Keratinocyte (primary cell): ENCODE measurements around the gene RAPGEF4. TPM values are rescaled to one million over a fixed set of nuclear protein-coding genes. Genes with fewer than 3 reads are reported as not detected.

Experiments
- DNase-seq: peaks from one replicate; pipeline ENCODE4 v3.0.0-alpha.2; 2011; ENCODE audit warnings: low read depth, missing footprints, low spot score
- FAIRE-seq: peaks from 2 replicates; lab custom pipeline; 2011; peaks lifted over from hg19 to GRCh38; lab: Jason Lieb, UNC
- H2AFZ ChIP-seq: 2 replicates; pipeline ENCODE4 v1.6.0; 2012; ENCODE audit warnings: low read length, control low read depth, inconsistent platforms; ENCODE audit not compliant: control insufficient read depth
- H3K27ac ChIP-seq: 2 replicates; pipeline ENCODE4 v1.5.1; 2011; ENCODE audit warnings: low read length; ENCODE audit not compliant: control insufficient read depth, insufficient read depth
- H3K27me3 ChIP-seq: 3 replicates; pipeline ENCODE4 v1.6.0; 2011; ENCODE audit warnings: low read length; ENCODE audit not compliant: control insufficient read depth, insufficient read depth; ENCODE audit errors: extremely low read depth
- H3K36me3 ChIP-seq, 2 experiments: 2 replicates in 1 of 2; 3 replicates in 1 of 2; pipeline ENCODE4 v1.5.1; 2011; ENCODE audit warnings: low read length in 2 of 2, mild to moderate bottlenecking in 1 of 2; ENCODE audit not compliant: control insufficient read depth in 2 of 2, insufficient read depth in 2 of 2; ENCODE audit errors: extremely low read depth in 1 of 2
- H3K4me1 ChIP-seq: 3 replicates; pipeline ENCODE4 v1.5.1; 2011; ENCODE audit warnings: low read length; ENCODE audit not compliant: control insufficient read depth, insufficient read depth; ENCODE audit errors: extremely low read depth
- H3K4me2 ChIP-seq: 3 replicates; pipeline ENCODE4 v1.6.0; 2011; ENCODE audit warnings: low read depth, low read length; ENCODE audit not compliant: control insufficient read depth, insufficient read depth; ENCODE audit errors: extremely low read depth
- H3K4me3 ChIP-seq, 3 experiments: fragments of 200-600 bp in 1 of 3; sonication (generic) in 1 of 3; 2 replicates in 2 of 3; 3 replicates in 1 of 3; pipeline ENCODE4 v1.5.1; 2011 to 2016; ENCODE audit warnings: low read length in 3 of 3, mild to moderate bottlenecking in 3 of 3, control low read depth in 2 of 3, inconsistent platforms in 1 of 3, low read depth in 1 of 3, mixed read lengths in 1 of 3, mixed run types in 1 of 3, moderate library complexity in 1 of 3; ENCODE audit not compliant: control insufficient read depth in 2 of 3, insufficient read depth in 2 of 3; ENCODE audit errors: extremely low read depth in 1 of 3
- H3K79me2 ChIP-seq: 2 replicates; pipeline ENCODE4 v1.6.0; 2012; ENCODE audit warnings: low read length; ENCODE audit not compliant: control insufficient read depth, insufficient read depth
- H3K9ac ChIP-seq: 3 replicates; pipeline ENCODE4 v1.6.0; 2011; ENCODE audit warnings: low read length; ENCODE audit not compliant: control insufficient read depth, insufficient read depth; ENCODE audit errors: extremely low read depth
- H3K9me1 ChIP-seq: 3 replicates; pipeline ENCODE4 v1.6.0; 2011; ENCODE audit warnings: low read length; ENCODE audit not compliant: control insufficient read depth, insufficient read depth; ENCODE audit errors: extremely low read depth
- H3K9me3 ChIP-seq: 2 replicates; pipeline ENCODE4 v1.5.1; 2012; ENCODE audit warnings: low read depth, low read length; ENCODE audit not compliant: control insufficient read depth
- H4K20me1 ChIP-seq: 3 replicates; pipeline ENCODE4 v1.6.0; 2011; ENCODE audit warnings: low read length; ENCODE audit not compliant: control insufficient read depth, insufficient read depth; ENCODE audit errors: extremely low read depth
- EZH2 ChIP-seq: IDR thresholded peaks from one replicate; pipeline ENCODE4 v1.6.1; 2012; ENCODE audit warnings: inconsistent platforms, mild to moderate bottlenecking, low read length, moderate library complexity
- dilution Hi-C: fragments of 300-500 bp; cut with MboI; formaldehyde crosslinking; loops from one replicate; pipeline ENCODE4 v1.7.0; 2020; ENCODE audit warnings: low sequenced_read_pairs; ENCODE audit not compliant: extremely low pct_ligation_motif_present
- polyA plus RNA-seq, 5 experiments: library from polyadenylated mRNA; depleted of rRNA in 3 of 5; stranded (reverse) in 3 of 5; stranded (forward) in 1 of 5; unstranded in 1 of 5; fragments of >200 nt; gene quantifications; 1 replicate in 1 of 5; 2 replicates in 3 of 5; 3 replicates in 1 of 5; pipeline versions ENCODE4 v1.2.1 to v1.2.3, GENCODE V29; 2011 to 2012; ENCODE audit warnings: missing spikeins in 2 of 5, low read depth in 1 of 5, low replicate concordance in 1 of 5
- TF ChIP-seq, protein P1 (sequence below), 3 experiments: IDR thresholded peaks in 1 of 3; conservative IDR thresholded peaks in 1 of 3; optimal IDR thresholded peaks in 1 of 3; 2 replicates in 2 of 3; 3 replicates in 1 of 3; pipeline versions ENCODE3 to v1.5.1; 2011; ENCODE audit warnings: low read length in 3 of 3, mild to moderate bottlenecking in 3 of 3, moderate library complexity in 2 of 3, control low read depth in 1 of 3, inconsistent platforms in 1 of 3; ENCODE audit not compliant: insufficient read depth in 2 of 3; ENCODE audit errors: extremely low read depth in 1 of 3

The RAPGEF4 gene
- polyA plus RNA-seq, 1 donor (not counting 4 experiments of a cell fraction or from before 2014, with no cell fraction given), result 1.6 TPM

DNA sequence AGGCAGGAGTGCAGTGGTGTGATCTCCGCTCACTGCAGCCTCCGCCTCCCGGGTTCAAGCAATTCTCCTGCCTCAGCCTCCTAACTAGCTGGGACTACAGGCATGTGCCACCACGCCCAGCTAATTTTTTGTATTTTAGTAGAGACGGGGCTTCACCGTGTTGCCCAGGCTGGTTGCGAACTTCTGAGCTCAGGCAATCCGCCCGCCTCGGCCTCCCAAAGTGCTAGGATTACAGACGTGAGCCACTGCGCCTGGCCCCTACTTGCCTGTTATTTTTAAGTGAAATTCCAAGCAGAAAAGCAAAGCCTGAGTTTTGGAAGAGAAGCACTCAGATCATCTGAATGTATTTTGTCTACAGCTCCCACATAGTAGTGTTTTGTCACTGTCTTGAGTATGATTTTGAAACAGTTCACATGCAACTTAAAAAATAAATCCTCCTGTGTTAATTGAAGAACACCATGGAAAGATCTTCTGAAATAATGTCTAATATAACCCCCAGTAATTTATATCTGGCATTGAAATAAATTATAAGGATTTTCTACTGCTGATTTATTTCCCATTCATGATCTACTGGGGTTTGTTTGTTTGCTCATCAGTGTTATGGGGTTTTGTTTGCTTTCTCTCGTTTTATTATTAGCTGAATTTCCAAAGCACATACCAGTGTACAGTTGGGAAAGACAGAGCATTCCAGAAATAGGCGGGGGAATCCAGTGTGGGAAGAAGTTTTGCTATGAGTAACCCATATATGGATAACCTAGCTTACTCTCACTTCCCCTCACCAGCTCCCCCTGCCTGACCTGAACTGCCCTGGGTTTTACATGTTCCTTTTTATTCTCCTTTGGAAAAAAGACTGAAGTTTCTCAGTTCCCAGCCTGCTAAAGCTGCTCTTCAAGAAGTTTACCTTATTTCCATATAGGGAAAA, 259.9 kb downstream of the RAPGEF4 start:
- TF ChIP-seq, protein P1, sequence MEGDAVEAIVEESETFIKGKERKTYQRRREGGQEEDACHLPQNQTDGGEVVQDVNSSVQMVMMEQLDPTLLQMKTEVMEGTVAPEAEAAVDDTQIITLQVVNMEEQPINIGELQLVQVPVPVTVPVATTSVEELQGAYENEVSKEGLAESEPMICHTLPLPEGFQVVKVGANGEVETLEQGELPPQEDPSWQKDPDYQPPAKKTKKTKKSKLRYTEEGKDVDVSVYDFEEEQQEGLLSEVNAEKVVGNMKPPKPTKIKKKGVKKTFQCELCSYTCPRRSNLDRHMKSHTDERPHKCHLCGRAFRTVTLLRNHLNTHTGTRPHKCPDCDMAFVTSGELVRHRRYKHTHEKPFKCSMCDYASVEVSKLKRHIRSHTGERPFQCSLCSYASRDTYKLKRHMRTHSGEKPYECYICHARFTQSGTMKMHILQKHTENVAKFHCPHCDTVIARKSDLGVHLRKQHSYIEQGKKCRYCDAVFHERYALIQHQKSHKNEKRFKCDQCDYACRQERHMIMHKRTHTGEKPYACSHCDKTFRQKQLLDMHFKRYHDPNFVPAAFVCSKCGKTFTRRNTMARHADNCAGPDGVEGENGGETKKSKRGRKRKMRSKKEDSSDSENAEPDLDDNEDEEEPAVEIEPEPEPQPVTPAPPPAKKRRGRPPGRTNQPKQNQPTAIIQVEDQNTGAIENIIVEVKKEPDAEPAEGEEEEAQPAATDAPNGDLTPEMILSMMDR (optimal IDR thresholded peaks at IDR 0.05 in 1 of 3, IDR thresholded peaks at IDR 0.05 in 1 of 3, conservative IDR thresholded peaks at IDR 0.05 in 1 of 3; ENCODE audit: extremely low read depth in 1 of 3, insufficient read depth in 2 of 3, low read length in 3 of 3), result peak; percentile 20 to 53 (median 44)
- TF ChIP-seq EZH2, result no peak
- Histone ChIP-seq H4K20me1 (no peaks in the 10 kb centered on the region), H3K79me2 (no peaks in the 10 kb centered on the region), H2AFZ (no peak overlapping the region), H3K9me3 (no peaks in the 10 kb centered on the region), H3K9me1 (no peaks in the 10 kb centered on the region), H3K36me3 (no peaks in the 10 kb centered on the region), H3K4me1 (peaks cover 19% of the 10 kb centered on the region), H3K4me3 (no peak overlapping the region), H3K27ac (peak overlapping the region; percentile 3), H3K4me2 (peak overlapping the region; percentile 40), H3K27me3 (no peaks in the 10 kb centered on the region), H3K9ac (no peak overlapping the region)
- FAIRE-seq (peak; percentile 64), DNase-seq (no peak)
- dilution Hi-C loops, result no loop called here

DNA sequence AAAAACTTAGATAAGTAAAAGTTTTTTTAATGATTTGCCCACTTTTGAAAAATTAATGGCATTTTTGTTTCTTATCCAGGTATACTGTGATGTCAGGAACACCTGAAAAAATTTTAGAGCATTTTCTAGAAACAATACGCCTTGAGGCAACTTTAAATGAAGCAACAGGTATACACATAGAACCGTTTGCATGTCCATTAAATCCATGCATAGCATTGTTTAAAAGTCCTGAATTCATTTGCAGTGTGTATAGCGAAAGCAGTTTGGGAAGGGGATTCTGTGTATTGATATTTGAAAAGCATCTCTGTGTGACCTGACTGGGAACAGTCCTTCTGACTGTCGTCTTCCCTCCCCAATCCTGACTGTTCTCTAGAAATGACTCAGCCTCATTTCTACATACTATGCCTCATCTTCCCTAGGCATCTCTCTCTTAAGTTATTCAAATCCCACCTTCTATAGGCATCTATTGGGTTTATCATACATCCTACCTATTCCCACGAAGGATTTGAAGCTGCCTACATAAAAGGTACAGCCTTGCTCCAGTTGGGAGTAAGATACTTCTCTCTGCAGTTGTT, 260.8 kb downstream of the RAPGEF4 start:
- H3K4me2 ChIP-seq, result no peak overlapping the region
- TF ChIP-seq, protein P1 (optimal IDR thresholded peaks at IDR 0.05 in 1 of 3, IDR thresholded peaks at IDR 0.05 in 1 of 3, conservative IDR thresholded peaks at IDR 0.05 in 1 of 3; ENCODE audit: extremely low read depth in 1 of 3, insufficient read depth in 2 of 3, low read length in 3 of 3), result no peak
- TF ChIP-seq EZH2, result no peak

More for the DNA sequence above, 260.8 kb downstream of the RAPGEF4 start:
- no peak for DNase-seq
- H2AFZ ChIP-seq, result no peak overlapping the region
- H3K4me3 ChIP-seq, result no peak overlapping the region
- H3K9me1 ChIP-seq, result no peaks in the 10 kb centered on the region
- no peaks in the 10 kb centered on the region for H3K36me3 ChIP-seq
- dilution Hi-C loops, result no loop called here
- H3K79me2 ChIP-seq, result no peaks in the 10 kb centered on the region
- peaks cover 19% of the 10 kb centered on the region for H3K4me1 ChIP-seq
- no peaks in the 10 kb centered on the region for H3K27me3 ChIP-seq
- FAIRE-seq, result no peak
- no peaks in the 10 kb centered on the region for H3K9me3 ChIP-seq
- H4K20me1 ChIP-seq, result no peaks in the 10 kb centered on the region
- H3K9ac ChIP-seq, result no peak overlapping the region
- no peak overlapping the region for H3K27ac ChIP-seq
